ENCODE data around the gene NR2F1.

DNA sequence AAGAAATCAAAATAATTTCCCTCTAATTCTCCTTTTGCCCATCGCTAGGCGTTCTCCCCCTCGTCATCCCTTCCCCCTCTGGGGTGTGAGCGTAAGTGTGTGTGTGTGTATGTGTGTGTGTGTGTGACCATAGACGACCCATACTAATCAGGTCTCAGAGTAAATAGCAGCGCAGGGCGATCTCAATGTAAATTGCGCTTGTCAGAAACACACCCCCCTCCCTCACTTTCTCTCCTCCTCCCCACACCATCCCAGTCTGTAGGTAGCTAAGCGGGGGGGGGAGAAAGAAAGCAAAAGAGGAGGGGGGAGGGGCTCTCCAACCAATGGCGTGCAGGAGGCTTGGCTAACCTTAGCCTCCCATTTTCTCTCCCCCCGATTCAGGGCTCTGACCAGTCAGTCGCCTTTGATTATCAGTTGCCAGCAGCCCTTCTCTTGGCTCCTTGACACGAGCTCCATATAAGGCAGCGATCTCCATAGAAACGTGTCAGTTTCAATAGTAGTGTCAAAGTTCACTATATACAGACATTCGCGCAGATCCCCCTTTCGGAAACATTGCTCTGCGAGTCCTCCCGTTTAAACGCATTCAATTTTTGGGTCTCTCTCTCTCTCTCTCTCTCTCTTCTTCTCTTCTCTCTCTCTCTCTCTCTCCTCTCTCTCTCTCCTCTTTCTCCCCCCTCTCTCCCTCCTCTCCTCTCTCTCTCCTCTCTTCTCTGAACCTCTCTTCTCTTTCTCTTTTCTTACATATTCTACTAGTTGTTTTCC is at the start of gene NR2F1:
- TF ChIP-seq, protein P1, sequence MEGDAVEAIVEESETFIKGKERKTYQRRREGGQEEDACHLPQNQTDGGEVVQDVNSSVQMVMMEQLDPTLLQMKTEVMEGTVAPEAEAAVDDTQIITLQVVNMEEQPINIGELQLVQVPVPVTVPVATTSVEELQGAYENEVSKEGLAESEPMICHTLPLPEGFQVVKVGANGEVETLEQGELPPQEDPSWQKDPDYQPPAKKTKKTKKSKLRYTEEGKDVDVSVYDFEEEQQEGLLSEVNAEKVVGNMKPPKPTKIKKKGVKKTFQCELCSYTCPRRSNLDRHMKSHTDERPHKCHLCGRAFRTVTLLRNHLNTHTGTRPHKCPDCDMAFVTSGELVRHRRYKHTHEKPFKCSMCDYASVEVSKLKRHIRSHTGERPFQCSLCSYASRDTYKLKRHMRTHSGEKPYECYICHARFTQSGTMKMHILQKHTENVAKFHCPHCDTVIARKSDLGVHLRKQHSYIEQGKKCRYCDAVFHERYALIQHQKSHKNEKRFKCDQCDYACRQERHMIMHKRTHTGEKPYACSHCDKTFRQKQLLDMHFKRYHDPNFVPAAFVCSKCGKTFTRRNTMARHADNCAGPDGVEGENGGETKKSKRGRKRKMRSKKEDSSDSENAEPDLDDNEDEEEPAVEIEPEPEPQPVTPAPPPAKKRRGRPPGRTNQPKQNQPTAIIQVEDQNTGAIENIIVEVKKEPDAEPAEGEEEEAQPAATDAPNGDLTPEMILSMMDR (IDR thresholded peaks at IDR 0.05), result peak in 4 of 5 experiments; percentile 11 to 82 (median 46)
- TF ChIP-seq POLR2A (IDR thresholded peaks at IDR 0.05), result peak; percentile 27
- TF ChIP-seq POLR2AphosphoS5 (IDR thresholded peaks at IDR 0.05), result peak in 1 of 3 donors; percentile 30
- TF ChIP-seq EP300 (IDR thresholded peaks at IDR 0.05; ENCODE audit: low read depth), result no peak
